Stimulated activated CD8-positive, alpha-beta memory T cell treated with anti-CD3 and anti-CD28 coated beads, Interleukin-2, amount 100 ng/mL, for 1 hour (primary cell): Measurements from ENCODE around the gene ENC1.

Source experiments
- DNase-seq, 2 donors: peaks; one replicate each; pipeline ENCODE4 v3.0.0-alpha.2; 2020; ENCODE audit warnings: low read depth in 2 of 2

Gene ENC1

DNA sequence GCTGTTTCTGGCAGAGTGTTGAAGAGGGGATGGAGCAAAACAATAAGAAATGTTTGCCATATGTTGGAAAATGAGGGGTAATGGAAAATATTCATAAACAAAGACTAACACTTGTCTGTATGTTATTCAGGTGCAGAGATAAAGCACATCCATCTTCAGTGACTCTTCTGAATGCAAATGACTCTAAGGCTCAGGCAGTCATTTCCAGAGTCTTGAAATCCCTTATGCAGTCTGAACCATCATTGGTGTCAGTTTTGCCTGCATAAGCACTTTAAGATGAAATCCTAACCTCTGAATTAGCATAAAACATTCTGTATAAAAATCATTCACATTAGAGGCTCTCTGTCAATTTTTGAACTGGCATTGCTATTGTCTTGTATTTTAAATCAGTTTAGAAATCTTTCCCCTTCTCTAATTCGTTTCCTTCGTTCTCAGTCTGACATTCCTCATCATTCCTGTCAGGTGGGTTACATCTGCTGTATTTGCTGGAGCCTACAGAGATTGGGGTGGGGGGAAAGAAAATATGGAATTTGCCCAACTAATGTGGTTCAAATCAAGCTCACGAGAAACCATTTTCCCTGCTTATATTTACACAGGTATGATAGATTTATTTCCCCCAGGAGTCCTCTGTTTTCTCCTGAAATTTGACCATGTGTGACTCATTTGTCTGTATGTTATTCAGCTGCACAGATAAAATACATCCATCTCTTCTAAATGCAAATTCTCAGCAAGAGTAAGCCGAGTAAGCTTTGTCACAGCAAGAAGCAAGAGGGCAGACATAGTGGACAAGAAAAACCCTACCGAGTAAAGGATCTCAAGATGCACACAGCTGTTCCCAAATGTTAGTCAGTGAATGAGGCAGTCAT is 31.6 kb downstream of the ENC1 start:
- no peak for DNase-seq

DNA sequence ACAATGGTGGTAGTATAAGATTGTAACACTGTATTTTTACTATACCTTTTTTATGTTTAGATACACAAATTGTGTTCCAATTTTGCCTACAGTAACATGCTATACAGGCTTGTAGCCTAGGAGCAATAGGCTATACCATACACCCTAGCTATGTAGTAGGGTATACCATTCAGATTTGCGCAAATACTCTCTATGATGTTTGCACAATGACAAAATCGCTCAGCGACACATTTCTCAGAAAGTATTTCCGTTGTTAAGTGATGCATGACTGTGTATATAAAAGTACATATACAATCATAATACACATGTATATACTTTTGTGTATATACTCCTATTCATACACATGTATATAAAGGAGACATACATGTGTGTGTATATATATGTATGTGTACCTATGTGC is 34.8 kb downstream of the ENC1 start:
- DNase-seq, result no peak

DNA sequence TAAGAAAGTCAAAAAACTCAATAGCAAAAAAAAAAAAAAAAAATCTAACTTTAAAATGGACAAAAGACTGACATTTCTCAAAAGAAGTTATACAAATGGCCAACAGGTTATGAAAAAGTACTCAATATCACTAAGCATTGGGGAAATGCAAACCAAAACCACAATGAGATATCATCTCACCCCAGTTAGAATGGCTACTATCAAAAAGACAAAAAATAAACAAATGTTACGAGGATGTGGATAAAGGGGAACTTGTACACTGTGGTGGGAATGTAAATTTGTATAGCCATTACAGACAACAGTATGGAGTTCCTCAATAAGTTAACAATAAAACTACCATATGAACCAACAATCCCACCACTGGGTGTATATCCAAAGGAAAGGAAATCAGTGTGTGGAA is 37.2 kb downstream of the ENC1 start:
- DNase-seq, result no peak

DNA sequence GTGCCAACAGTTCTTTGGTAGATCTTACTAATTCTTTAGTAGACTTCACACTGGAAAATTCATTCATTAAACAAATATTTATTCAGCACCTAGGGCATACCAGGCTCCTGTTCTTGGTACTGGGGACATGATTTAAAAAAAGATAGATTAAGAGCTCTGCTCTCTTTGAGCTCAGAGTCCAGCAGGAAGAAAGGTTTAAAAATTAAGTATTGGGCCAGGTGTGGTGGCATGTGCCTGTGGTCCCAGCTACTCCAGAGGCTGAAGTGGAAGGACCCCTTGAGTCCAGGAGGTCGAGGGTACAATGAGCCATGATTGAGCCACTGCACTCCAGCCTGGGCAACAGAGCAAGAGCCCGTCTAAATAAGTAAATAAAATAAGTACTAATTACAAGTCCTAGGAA is 41.4 kb downstream of the ENC1 start:
- no peak for DNase-seq

DNA sequence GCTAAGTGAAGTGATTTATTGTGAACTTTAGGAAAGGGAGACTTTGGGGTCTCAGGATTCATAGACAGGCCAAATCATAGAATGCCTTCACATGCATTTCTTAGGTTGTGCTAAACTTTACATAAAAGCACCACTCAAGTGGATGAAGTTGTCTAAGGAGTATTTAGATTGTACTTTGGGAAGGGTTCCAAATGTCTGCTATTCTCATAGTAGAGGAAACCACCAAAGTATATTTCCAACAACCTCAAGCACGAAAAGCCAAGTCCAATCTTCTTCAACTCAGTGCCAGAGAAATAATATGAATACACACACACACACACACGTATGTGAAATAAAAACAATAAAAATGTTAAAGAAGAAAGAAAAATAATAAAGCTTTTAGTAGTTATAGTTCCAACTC is 41.8 kb downstream of the ENC1 start:
- DNase-seq, result no peak

DNA sequence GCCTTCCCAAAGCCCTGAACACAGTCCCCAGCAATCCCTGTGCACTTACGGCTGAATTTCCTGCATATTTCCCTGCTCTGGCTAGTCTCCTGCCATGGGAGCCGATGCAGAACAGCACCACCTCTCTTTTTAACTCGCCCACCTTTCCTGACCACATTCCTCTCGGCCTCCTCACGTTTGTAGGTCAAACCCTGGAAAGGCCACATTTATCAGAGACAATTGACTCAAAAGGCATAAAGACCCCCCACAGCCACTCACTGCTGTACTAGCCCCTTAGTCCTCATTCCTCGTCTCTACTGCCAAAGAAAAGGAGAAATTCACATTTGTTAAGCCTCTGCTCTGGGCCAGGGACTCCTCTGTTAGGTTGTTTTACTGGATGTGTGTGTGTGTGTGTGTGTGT is 43.6 kb downstream of the ENC1 start:
- no peak for DNase-seq

DNA sequence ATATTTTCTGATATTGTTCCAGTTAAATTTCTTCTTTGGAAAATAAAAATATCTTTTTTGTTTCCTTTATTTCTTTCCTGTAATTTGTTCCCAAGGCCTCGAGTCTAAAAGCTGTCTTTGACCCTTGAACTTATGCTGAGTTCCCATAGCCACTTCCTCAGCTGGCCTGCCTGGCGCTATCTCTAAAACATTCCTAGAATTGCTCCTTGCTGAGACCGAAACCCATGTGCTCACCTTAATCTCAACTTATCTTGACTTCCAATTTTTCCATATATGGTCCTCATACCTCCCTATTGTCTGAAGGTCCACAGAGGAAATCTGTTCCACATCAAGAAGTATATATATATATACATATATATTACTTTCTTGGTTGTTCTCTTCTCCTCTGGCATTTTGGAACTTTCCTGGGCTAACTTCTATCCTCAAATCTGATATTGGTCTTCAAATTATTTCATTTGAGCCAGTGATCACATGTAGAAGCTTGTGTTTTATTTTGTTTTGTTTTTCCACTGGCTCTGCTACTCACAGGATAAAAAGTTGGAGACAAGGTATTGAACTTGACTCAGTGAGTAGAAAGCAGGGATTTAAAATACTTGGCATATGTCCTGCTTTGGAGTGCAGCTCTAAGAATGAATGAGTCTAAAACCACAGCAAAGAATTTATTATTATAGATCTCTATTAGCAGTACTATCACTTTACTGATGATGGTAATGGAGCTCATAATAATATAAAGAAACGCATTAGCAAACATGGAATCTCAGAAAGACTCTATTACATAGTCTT is 45.2 kb downstream of the ENC1 start:
- DNase-seq, result no peak

DNA sequence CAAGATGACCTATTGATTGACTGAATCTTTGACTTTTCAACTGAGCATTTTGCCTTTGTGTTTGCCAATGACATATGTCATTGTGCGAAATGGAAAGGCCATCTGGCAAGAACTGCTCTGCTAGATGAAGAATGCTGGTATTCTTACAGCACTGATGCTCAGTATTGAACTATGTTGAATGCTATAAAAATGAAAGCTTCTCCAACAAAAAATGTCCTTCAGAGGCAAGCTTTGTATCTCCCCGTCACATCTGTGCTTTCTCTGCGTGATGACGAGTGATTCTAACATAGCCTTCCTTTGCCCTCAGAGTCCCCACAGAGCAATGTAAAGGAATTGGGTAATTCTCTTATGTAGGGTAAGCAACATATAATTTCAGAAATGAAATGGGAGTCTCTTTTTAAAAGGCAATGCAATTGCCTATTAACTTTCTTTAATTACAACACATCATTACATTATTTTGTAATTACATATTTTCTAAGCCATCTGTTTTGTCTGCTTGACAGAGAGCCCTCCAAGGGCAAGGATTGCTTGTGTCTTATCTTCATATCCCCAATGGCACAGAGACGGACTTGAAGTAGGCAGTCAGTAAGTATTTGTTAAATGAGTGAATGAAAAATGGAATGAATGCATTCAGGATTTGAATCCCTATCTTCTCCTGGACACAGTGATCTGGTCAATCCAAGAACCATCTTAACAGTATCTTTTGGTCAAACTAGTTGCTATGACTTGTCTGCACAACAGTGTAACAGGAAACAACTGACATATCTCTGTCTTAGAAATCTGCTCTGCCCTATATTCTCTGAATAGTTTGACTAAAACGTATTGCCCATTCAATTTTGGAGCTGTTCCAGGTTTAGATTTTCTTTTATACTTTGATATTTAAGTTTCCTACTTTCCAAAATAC is 46.1 kb downstream of the ENC1 start:
- no peak for DNase-seq

DNA sequence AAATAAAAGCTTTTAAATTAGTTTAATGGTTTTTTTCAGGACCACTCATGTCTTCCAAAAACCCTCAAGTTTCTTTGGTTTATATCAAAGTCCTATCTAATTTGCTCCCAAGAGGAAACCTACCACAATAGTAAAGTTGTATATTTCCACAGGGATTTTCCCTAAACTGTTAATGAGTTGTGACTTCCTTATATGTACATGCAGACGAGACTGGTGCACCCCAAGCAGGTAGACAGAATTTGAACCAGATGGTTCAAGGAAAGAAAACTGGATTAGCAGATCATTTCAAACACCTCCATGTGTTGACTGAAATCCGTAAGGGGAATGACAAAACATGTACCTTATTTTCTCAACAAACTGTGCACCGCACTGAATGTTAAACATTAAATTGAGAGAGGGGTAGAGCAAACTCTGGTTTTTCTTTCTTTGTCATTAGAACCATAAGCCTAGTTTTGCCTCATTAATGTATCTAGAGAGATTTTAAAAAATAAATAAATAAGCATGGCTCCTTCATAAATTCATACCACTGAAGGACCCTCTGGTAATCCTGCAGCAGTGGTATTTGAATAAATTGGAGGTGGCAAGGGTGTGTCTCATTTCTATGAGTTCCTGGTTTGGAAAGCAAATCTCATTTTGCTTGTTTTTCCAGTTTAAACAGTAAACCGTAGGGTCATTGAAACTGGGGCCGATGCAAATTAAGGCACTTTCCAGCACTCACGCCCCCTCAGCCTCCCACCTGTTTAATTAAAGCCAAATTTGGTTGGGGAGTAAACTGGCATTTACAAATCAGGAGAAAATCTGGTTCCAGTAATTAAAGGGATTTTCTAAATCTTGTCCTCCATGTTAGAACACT is 51.1 kb downstream of the ENC1 start:
- DNase-seq, result no peak

DNA sequence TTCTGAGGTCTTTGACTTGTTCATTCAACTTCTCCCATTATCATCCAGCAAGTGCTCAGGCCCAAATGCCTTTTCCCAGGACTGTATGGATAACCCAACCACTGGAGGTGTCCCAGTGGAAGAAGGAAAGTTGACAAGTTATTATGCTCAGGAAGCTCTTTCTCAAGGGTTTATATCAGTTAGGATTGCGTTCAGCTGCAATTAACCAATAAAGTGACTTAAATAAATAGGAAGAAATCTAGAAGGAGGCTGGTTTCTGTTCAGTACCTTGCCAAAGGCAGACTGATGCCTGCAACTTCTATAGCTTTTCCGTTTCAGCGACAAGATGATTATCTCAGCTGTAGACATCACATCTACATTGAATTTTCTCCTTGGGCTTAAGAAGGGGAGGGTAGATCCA is 52.1 kb downstream of the ENC1 start:
- DNase-seq, result no peak

DNA sequence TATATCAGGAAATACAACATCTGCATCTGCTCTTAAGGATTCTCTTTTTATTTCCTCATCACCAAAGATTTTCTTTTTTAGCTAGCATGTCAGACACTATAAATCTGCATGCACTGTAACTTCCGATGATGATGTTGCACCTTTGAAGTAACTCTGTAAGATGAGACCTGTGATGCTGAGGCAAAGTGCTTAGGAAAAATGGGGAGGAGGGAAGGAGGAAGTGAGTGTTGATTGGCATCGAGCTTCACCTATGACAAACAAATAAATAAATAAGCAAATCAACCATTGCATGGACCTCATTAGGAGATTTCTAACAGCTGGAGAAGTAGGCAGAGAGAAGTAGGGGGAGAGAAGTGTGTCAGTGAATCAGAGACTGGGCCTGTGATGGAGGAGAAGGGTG is 52.6 kb downstream of the ENC1 start:
- no peak for DNase-seq

DNA sequence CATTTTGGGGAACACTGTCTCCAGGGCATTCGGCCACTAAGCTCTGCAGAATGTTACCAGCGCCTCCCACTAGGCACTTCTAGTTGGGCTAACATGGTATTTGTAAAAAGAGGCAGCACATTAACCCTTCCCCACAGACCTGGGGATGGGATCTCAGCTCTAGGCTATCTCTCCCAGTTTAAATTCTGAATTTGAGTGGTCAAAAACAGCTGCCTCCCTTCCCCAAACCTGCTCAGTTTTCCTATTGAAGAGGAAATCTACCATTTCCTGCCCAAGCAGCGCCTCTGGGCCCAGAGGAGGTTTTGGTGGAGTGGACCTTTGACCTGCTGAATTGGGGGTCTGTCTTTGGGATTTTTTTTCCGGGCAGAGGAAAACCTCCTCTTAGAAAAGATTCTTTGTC is 53.2 kb downstream of the ENC1 start:
- DNase-seq, result no peak

DNA sequence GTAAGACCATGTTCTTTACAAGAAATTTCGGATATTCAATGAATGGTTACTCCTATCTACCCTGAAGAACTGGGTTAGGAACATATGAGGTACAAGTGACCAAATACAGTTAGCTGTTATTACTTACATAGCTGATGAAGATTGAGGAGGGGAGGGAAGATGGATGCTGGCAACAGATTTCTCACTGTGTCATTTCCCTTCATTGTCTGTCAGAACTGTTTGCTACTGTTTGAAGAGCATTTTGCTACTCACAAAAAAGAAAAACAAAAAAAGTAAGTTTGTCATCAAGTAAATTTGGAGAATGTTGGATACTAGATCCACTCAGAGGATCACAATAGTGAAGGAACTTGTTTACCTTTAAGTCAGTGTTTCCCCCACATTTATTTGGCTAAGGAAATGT is 53.7 kb downstream of the ENC1 start:
- no peak for DNase-seq

DNA sequence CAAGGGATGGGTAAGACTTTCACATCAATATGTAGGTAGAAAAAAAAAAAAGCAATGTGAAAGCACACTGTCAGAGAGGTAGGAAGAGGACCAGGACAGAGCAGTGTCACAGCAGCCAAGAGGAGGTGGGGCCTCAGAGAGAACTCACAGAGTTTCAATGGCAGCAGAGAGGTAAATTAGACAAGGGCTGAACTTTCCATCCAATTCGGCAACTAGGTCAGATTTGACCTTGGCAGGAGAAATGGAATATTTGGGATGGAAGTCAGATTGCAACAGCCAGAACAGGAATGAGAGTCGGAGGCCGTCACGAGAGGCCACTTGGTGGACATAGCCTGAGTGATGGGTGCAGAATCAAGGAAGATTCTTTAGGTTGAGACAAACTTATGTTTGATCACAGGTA is 57.7 kb downstream of the ENC1 start:
- no peak for DNase-seq

DNA sequence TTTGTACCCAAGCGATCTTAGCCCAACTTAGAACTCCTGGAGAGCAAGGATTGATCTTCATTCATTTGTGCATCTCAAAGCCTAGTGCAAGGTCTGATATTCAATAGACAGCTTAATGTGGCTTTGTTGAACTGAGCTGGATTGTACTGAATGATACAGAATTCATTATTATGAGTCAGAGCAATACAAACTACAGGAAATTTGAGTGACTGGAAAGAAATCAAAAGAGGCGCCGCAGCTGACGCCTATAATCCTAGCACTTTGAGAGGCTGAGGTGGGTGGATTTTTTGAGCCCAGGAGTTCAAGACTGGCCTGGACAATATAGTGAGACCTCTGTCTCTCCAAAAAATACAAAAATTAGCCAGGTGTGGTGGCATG is 58.6 kb downstream of the ENC1 start:
- DNase-seq, result no peak

DNA sequence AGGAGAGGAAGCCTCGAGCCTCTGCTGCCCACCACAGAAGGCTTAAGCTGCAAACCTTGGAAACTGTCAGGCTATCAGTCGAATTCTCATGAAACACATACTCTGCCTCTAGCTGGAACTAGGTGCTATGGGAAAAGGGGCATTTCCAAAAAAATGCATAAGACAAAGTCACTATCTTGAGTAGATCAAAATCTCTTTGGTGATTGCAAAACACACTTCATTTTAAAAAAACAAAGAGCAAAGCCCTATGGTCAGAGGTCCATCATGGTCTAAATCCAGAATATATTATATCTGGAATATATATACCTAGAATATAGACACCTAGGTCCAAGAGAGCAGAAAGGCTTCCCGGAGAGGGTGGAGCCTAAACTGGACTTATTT is 59.8 kb downstream of the ENC1 start:
- no peak for DNase-seq

DNA sequence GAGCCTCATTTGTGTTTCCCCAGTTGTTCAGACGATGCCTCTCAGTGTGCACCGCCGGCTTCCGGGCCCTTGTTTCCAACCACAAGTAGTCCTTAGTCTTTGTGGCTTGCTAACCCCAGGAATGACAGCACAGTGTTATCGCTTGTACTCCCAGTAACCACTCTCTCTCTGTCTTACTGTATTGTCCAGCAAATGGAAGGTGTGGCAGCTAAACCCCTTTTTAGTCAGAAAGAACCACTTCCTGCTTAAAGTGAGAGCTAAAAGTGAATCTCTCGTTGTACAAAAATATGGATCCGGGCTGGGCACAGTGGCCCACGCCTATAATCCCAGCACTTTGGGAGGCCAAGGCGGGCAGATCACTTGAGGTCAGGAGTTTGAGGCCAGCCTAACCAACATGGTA is 61.3 kb downstream of the ENC1 start:
- DNase-seq, result peak in 1 of 2 donors; percentile 9

DNA sequence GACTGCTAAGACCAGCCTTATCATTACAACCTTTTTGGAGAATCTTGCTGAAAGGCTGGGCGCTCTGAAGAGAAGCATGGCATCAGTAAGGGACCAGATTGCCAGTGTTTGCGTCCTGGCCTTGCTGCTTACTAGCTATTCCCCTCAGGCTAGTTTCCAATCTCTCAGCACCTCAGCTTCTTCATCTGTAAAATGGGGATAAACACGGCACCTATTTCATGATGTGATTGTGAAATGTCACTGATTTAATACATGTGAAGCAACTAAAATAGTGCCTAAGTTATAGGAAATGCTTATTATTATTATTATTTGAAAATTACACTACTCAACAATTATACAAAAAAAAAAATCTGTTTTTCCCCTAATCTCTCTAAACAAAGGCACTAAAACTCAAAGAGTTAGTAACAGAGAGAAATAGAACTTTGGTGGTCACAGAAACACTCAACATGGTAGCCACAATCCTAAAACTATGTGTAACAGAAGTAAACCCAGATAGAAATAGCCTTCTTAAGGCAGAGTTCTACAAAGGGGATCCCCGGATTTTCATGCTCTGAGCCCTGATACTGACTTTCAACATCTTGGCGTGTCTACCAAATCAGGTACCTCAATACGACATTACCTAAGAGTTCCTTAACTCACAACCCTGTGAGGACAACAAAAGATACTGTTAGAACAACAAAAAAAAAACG is 62.0 kb downstream of the ENC1 start:
- DNase-seq, result no peak
